Activated CD8-positive, alpha-beta memory T cell treated with anti-CD3 and anti-CD28 coated beads, Interleukin-2, amount 10 ng/mL, durations not matched to agents 7 days and 5 days (primary cell): ENCODE data around the gene ERP29. TPM values are rescaled to one million over a fixed set of nuclear protein-coding genes. Genes with fewer than 3 reads are reported as not detected.
"Not testable (repeated sequence)": the region's sequence is repeated elsewhere in the genome, so short reads cannot be mapped to it uniquely, and the experiment has no call there.

Experiments
- ATAC-seq: fragments of 150-1000 bp; cut with Tn5 transposase; one replicate; pipeline ENCODE4 v1.10.0; 2021; ENCODE audit warnings: moderate library complexity
- CTCF ChIA-PET: fragments of 350-600 bp; sonication (Branson Sonifier 250); formaldehyde crosslinking; loops from one replicate; lab custom pipeline; 2021; ENCODE audit warnings: antibody characterized with exemption; lab: Charles Lee
- DNase-seq: peaks from one replicate; pipeline ENCODE4 v3.0.0-alpha.2; 2020
- H3K27ac Mint-ChIP-seq: one replicate; pipeline ENCODE4 v1.8.0; 2021; ENCODE audit warnings: mild to moderate bottlenecking, mixed read lengths
- H3K27me3 Mint-ChIP-seq: one replicate; pipeline ENCODE4 v1.8.0; 2021; ENCODE audit warnings: mixed read lengths
- H3K36me3 Mint-ChIP-seq: one replicate; pipeline ENCODE4 v1.8.0; 2021; ENCODE audit warnings: mild to moderate bottlenecking, mixed read lengths
- H3K4me1 Mint-ChIP-seq: one replicate; pipeline ENCODE4 v1.8.0; 2021; ENCODE audit warnings: mixed read lengths
- H3K4me3 Mint-ChIP-seq: one replicate; pipeline ENCODE4 v1.8.0; 2021; ENCODE audit warnings: mild to moderate bottlenecking, moderate library complexity, mixed read lengths
- H3K9me3 Mint-ChIP-seq: one replicate; pipeline ENCODE4 v1.8.0; 2022; ENCODE audit warnings: low read depth, mixed read lengths
- total RNA-seq, 2 experiments: library from RNA; stranded (reverse); gene quantifications; one replicate each; pipeline ENCODE4 v1.2.3, GENCODE V29; 2021

ERP29 gene
- total RNA-seq, 2 experiments from 2014 or later = 119 to 150 TPM

DNA sequence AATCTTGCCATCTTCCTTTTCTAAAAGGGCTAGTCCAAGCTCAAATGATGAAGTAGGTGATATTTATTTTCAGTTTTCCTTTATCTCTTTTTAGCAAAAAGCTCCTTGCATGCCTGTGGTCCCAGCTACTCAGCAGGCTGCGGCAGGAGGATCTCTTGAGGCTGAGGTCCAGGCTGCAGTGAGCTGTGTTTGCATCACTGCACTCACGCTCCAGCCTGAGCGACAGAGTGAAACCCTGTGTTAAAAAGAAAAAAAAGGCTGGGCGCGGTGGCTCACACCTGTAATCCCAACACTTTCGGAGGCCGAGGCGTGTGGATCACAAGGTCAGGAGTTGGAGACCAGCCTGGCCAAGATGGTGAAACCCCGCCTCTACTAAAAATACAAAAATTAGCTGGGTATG, 5.3 kb upstream of the ERP29 start:
- Mint-ChIP-seq H3K4me3 (no peak overlapping the region), H3K4me1 (peaks cover 45% of the 10 kb centered on the region), H3K36me3 (peaks cover 24% of the 10 kb centered on the region), H3K9me3 (no peaks in the 10 kb centered on the region), H3K27ac (no peak overlapping the region), H3K27me3 (no peaks in the 10 kb centered on the region)
- CTCF ChIA-PET = no interaction called here
- DNase-seq (no peak), ATAC-seq (no peak)

DNA sequence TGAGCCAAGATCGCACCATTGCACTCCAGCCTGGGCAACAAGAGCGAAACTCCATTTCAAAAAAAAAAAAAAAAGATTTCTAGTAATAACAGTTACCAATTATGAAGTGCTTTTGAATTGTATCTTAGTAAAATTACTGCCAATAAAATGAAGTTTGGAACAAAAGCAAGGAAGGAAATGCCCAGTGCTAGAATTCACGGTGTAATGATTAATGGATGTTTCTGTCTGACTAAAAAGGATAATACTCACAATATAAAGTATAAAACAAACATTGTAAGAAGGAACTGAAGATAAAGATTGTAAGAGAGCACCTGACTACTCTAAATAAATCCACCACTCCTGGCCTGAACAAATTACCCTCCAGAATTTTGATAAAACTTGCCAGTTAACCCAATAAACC, 4.3 kb upstream of the ERP29 start:
- DNase-seq (no peak), ATAC-seq (no peak)
- H3K27ac Mint-ChIP-seq = no peak overlapping the region
- CTCF ChIA-PET = interaction anchor here (0.7 kb wide), 1 partner anchor 90 kb away, joined by 4 read pairs; no protein-coding TSS in a partner anchor
- peaks cover 44% of the 10 kb centered on the region for H3K4me1 Mint-ChIP-seq
- no peaks in the 10 kb centered on the region for H3K9me3 Mint-ChIP-seq
- H3K36me3 Mint-ChIP-seq = peaks cover 19% of the 10 kb centered on the region
- H3K27me3 Mint-ChIP-seq = no peaks in the 10 kb centered on the region
- H3K4me3 Mint-ChIP-seq = no peak overlapping the region

DNA sequence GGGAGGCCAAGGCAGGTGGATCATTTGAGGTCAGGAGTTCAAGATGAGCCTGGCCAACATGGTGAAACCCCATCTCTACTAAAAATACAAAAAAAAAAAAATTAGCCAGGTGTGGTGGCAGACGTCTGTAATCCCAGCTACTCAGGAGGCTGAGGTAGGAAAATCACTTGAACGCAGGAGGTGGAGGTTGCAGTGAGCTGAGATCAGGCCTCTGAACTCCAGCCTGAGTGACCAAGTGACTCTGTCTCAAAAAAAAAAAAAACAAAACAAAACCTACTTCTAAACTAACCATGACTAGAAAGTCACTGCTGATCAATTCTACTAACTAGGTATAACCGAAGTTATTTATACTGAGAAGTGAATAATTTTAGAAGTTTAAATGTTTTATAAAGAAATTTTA, 3.6 kb upstream of the ERP29 start:
- Mint-ChIP-seq H3K36me3 (peaks cover 24% of the 10 kb centered on the region), H3K4me1 (peaks cover 49% of the 10 kb centered on the region)
- not testable (repeated sequence) for H3K27ac Mint-ChIP-seq, DNase-seq, H3K4me3 Mint-ChIP-seq, H3K9me3 Mint-ChIP-seq, ATAC-seq, H3K27me3 Mint-ChIP-seq
- CTCF ChIA-PET = interaction anchor here (1.1 to 1.7 kb wide), 3 partner anchors 8 to 69 kb away, joined by 3 to 8 read pairs (median 5); no protein-coding TSS in a partner anchor

DNA sequence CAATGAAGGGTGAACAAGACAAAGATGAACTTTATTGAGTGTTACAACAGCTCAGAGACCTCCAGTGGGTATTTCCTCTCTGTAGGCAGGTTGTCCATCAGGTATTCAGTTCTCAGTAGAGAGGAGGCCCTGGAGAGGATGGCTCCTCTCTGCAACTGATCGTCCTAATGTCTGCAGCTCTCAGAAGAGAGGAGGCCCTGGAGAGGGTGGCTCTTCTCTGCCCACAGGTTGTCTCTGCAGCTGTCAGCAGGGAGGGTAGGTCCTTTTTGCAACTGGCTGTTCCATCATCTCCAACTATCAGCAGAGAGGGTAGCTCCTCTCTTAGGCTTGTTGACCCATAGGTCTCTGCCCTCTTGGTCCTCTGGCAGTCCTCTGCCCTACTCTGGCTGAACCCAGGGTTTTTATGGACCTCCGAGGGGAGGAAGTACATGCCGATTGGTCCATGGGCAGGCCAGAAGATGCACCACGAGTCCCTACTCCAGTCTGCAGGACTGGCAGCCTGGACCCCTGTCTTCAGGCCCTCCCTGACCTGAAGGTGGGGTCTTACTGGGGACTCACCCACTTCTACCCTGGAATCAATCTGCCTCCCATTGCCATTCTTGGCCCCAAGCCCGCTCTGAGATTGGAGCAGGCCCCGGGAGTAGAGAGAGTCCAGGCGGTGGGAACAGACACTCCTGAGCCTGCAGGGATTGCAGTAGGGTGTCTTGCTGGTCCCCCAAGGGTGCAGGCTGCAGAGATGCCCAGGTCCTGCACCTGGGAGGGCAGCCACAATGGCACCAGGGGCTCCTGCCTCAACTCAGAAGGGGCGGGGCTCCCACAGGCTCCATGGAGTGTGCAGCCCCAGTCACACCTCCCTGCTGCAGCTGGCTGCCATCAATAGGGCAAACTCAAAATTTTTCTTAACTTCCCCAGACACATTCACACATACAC, 2.5 kb upstream of the ERP29 start:
- Mint-ChIP-seq H3K27ac (peak overlapping the region; percentile 96), H3K9me3 (no peaks in the 10 kb centered on the region), H3K4me1 (peaks cover 50% of the 10 kb centered on the region), H3K36me3 (peaks cover 29% of the 10 kb centered on the region), H3K4me3 (peak overlapping the region; percentile 87), H3K27me3 (no peaks in the 10 kb centered on the region)
- DNase-seq = no peak
- CTCF ChIA-PET = interaction anchor here (0.6 to 4.7 kb wide), 5 partner anchors 9 to 68 kb away, joined by 3 to 60 read pairs (median 5); no protein-coding TSS in a partner anchor
- ATAC-seq = no peak

DNA sequence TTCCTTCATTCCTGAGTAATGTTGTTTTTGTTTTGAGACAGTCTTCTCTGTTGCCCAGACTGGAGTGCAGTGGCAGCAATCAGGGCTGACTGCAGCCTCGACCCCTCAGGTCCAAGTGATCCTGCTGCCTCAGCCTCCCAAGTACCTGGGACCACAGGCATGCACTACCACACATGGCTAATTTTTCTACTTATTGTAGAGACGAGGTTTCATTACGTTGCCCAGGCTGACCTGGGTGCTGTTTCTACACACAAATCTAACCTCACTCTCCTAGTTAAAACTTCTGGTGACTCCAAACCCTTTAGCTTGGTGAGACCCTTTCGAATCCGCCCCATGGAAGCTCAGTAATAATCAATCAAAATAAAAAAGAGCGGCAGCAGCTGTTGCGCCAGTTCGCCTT, 1.5 kb upstream of the ERP29 start:
- H3K4me3 Mint-ChIP-seq = peak overlapping the region; percentile 87
- peaks cover 37% of the 10 kb centered on the region for H3K36me3 Mint-ChIP-seq
- ATAC-seq = no peak
- peaks cover 49% of the 10 kb centered on the region for H3K4me1 Mint-ChIP-seq
- no peaks in the 10 kb centered on the region for H3K9me3 Mint-ChIP-seq
- H3K27me3 Mint-ChIP-seq = no peaks in the 10 kb centered on the region
- peak overlapping the region; percentile 96 for H3K27ac Mint-ChIP-seq
- no peak for DNase-seq
- CTCF ChIA-PET = interaction anchor here (1.5 to 4.7 kb wide), 5 partner anchors 9 to 66 kb away, joined by 4 to 60 read pairs (median 41); no protein-coding TSS in a partner anchor

DNA sequence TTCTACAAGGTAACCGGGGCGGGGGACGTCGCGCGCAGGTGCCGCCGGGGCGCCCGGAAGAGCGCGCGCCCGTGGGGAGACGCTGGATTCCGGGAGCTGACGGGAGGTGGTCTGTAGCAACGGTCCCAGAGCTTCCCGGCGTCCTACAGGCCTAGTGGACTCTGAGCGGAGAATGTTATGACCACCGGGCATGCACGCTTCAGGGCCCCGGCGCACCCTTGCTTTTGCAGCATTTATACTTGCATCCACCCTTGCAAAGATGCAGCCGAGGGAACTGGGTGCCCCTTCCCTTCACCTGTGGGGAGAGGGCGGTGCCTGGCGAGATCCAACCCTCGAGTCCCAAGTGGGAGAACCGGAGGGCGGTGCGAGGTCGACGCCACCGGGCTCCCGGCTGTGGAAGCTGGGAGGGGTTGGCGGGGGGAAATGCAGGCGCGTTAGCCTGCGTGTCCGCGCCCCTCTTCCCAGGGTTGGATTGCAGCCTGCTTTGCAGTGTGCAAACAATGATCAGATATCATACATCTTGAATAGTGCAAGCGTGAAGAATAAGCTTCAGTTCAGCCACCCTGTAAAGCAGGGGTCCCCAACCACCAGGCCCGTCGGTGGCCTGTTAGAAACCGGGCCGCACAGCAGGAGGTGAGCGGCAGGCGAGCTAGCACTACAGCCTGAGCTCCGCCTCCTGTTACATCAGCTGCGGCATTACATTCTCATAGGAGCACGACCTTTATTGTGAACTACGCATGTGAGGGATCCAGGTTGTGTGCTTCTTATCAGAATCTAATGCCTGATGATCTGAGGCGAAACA, 576 bp downstream of the ERP29 start:
- Mint-ChIP-seq H3K9me3 (no peaks in the 10 kb centered on the region), H3K4me3 (peak overlapping the region; percentile 87), H3K27me3 (no peaks in the 10 kb centered on the region), H3K36me3 (peaks cover 52% of the 10 kb centered on the region), H3K27ac (peak overlapping the region; percentile 96), H3K4me1 (peaks cover 53% of the 10 kb centered on the region)
- CTCF ChIA-PET = interaction anchor here (0.6 to 4.7 kb wide), 26 partner anchors 9 to 397 kb away, joined by 3 to 60 read pairs (median 4); partner anchors contain the start of genes MAPKAPK5 and TRAFD1
- peak; percentile 89 for DNase-seq
- ATAC-seq = peak; percentile 52

DNA sequence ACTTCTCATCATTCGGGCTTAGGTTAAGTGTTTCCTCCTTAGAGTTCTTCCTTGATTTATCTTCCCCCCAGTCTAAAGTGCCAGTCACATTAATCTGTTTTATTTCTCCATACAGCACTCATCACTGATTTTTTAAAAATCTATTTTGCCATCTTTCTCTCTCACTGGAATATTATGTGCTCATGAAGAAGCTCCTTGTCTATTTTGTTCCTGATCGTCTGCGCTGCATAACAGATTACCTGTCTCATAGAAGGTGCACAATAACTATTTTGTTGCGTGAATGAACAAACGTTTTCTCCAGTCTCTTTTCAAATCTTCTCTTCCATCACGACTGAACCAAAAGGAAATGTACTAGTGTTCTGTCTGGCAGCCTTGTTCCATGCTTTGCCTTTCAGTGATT, 2.7 kb downstream of the ERP29 start:
- CTCF ChIA-PET = interaction anchor here (1.0 to 1.3 kb wide), 2 partner anchors 71 to 115 kb away, joined by 3 to 7 read pairs; no protein-coding TSS in a partner anchor
- H3K27me3 Mint-ChIP-seq = no peaks in the 10 kb centered on the region

DNA sequence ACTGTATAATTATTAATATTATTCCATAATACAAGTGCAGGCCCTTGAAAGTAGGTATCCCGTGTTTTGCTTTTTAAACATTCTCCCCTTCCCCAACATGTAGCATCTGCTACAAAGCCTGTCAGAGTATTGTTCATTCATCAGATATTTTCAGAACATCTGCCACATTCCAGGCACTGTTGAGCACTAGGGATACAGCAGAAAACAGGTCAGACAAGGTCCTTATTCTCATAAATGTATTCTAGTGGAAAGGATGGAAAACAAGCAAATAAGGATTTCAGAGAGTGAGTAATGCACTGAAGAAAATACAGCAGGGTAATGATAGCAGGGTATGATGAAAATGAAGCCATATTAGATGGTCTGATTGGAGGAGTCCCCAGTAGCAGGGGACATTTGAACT, 3.8 kb downstream of the ERP29 start:
- CTCF ChIA-PET = interaction anchor here (1.2 to 1.3 kb wide), 3 partner anchors 16 to 73 kb away, joined by 3 to 7 read pairs (median 5); no protein-coding TSS in a partner anchor
- ATAC-seq (no peak), DNase-seq (no peak)
- H3K27me3 Mint-ChIP-seq = no peaks in the 10 kb centered on the region
- peaks cover 35% of the 10 kb centered on the region for H3K4me1 Mint-ChIP-seq
- H3K4me3 Mint-ChIP-seq = no peak overlapping the region
- H3K27ac Mint-ChIP-seq = peak overlapping the region; percentile 2
- no peaks in the 10 kb centered on the region for H3K9me3 Mint-ChIP-seq
- H3K36me3 Mint-ChIP-seq = peaks cover 44% of the 10 kb centered on the region

More for the DNA sequence above, 2.7 kb downstream of the ERP29 start:
- Mint-ChIP-seq H3K36me3 (peaks cover 49% of the 10 kb centered on the region), H3K9me3 (no peaks in the 10 kb centered on the region), H3K4me1 (peaks cover 46% of the 10 kb centered on the region), H3K27ac (peak overlapping the region; percentile 22), H3K4me3 (peak overlapping the region; percentile 28)
- ATAC-seq (no peak), DNase-seq (no peak)

DNA sequence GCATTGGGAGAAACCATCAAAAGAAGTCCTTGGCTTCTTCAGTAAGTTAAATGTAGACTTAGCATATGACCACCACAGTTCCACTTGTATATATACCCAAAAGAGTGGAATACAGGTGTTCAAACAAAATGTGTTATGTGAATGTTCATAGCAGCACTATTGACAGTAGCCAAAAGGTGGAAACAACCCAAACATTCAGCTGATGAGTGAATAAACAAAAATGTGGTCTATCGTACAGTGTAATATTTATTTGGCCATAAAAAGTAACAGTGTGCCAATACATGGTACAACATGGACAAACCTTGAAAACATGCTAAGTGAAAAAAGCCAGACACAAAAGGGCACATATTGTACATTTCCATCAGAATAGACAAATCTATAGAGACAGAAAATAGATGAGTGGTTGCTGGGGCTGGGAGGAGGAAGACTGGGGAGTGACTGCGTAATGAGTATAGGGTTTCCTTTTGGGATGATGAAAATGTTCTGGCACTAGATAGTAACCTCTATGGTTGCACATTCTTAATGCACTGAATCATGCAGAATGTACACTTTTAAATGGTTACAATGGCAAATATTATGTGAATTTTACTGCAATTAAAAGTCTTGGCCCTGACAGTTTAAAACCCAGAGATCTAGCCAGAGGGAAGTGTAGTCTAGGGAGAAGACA, 5.5 kb downstream of the ERP29 start:
- CTCF ChIA-PET = no interaction called here
- Mint-ChIP-seq H3K27me3 (no peaks in the 10 kb centered on the region), H3K4me1 (peaks cover 39% of the 10 kb centered on the region), H3K27ac (peak overlapping the region; percentile 5), H3K9me3 (no peaks in the 10 kb centered on the region), H3K36me3 (peaks cover 52% of the 10 kb centered on the region), H3K4me3 (no peak overlapping the region)
- DNase-seq (no peak), ATAC-seq (no peak)

DNA sequence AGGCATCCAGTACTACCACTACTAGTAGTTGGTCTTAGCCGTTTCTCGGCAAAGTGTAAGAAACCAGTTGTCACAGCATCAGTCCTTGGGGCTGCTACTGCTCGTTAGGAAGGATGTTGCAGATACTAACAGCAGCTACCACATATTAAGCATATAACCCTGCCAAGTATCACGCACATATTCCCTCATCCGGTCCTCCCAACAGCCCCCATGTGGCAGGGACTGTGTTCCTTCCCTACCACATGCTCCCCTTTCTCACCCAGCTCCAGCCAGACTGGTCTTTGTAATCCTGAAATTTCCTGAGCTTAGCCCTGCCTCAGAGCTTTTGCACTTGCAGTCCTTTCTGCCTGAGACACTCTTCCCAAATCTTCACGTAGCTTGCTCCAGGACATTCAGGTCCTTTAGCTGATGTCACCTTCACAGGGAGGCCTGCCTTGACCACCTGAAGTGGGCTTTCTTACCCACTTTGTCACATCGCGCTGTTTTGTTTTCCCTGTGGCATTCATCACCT, 7.8 kb downstream of the ERP29 start:
- peaks cover 38% of the 10 kb centered on the region for H3K4me1 Mint-ChIP-seq

DNA sequence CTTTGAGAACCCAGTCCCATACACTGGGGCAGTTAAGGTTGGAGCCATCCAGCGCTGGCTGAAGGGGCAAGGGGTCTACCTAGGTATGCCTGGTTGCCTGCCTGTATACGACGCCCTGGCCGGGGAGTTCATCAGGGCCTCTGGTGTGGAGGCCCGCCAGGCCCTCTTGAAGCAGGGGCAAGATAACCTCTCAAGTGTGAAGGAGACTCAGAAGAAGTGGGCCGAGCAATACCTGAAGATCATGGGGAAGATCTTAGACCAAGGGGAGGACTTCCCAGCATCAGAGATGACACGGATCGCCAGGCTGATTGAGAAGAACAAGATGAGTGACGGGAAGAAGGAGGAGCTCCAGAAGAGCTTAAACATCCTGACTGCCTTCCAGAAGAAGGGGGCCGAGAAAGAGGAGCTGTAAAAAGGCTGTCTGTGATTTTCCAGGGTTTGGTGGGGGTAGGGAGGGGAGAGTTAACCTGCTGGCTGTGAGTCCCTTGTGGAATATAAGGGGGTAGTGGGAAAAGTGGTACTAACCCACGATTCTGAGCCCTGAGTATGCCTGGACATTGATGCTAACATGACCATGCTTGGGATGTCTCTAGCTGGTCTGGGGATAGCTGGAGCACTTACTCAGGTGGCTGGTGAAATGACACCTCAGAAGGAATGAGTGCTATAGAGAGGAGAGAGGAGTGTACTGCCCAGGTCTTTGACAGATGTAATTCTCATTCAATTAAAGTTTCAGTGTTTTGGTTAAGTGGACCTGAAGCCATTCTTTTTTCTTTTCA, 9.2 kb downstream of the ERP29 start:
- Mint-ChIP-seq H3K4me3 (no peak overlapping the region), H3K9me3 (no peaks in the 10 kb centered on the region), H3K27ac (peak overlapping the region; percentile 58), H3K4me1 (peaks cover 32% of the 10 kb centered on the region), H3K27me3 (no peaks in the 10 kb centered on the region), H3K36me3 (peaks cover 42% of the 10 kb centered on the region)
- ATAC-seq (no peak), DNase-seq (no peak)
- CTCF ChIA-PET = interaction anchor here (0.8 to 2.4 kb wide), 5 partner anchors 9 to 365 kb away, joined by 3 to 8 read pairs (median 5); partner anchors contain the start of genes ERP29 and TMEM116

More for the DNA sequence above, 7.8 kb downstream of the ERP29 start:
- Mint-ChIP-seq H3K27me3 (no peaks in the 10 kb centered on the region), H3K9me3 (no peaks in the 10 kb centered on the region), H3K4me3 (no peak overlapping the region), H3K27ac (peak overlapping the region; percentile 16), H3K36me3 (peaks cover 51% of the 10 kb centered on the region)
- DNase-seq = no peak
- CTCF ChIA-PET = interaction anchor here (0.5 to 1.0 kb wide), 3 partner anchors 49 to 390 kb away, joined by 3 to 4 read pairs (median 3); no protein-coding TSS in a partner anchor
- ATAC-seq = no peak
